Colon (tissue), 2 donors: ENCODE results near the gene CCDC138.

Experiments
- FAIRE-seq: peaks from 2 replicates; lab custom pipeline; 2012; peaks lifted over from hg19 to GRCh38; lab: Jason Lieb, UNC
- donor health status: control.
- donor health status: control.

CCDC138 gene

DNA sequence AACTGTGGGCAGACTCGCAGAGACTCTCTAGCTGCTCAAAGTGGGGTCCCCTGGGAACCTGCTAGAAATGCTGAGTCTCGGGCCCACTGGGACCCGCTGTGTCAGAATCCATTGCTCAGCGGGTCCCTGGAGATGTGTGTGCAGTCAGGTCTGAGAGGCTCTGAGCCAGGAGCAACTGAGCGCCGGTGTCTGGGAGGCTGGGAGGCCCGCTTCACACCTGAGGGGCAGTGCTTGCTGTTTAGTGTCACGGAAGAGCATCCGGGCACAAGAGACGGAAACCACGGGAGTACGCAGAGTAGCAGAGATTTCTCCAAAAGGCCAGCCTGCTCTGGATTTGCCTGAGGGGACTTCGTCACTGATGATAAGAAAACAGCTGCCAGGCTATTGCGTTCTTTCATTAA is 132.4 kb downstream of the CCDC138 start:
- FAIRE-seq = no peak

DNA sequence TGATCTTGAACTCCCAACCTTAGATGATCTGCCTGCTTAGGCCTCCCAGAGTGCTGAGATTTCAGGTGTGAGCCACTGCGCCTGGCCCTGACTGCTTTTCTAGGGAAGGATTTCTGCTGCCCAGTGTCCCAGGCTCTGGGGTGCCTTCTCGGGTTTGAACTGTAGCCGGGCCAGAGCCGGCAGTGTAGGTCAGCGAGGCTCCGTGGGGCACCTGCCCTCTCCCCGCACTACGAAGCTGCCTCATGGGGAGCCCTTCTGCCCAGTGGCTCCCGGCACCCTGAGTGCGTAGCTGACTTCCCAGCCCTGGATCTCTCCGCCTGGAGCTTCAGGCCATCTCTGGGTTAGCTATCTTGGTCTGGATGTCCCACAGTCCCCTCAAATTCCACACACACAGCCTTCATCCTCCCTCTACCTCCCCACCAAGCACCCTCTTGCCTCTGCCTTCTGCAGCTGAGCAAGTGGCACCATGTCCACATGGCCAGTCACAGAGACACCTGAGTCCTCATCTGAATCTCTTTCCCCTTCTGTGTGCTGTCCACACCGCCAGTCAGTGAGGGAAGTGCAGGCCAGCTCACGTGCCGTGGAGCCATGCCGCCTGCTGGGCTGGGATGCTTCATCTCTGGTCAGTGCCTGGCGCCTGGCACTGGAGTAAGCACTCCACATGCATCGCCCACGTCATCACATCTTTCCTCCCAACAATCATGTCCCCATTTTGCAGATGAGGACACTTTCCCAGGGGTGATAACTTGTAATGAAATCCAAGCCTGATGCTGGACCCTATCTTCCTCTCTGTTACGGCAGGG is 133.2 kb downstream of the CCDC138 start:
- no peak for FAIRE-seq

GRCh38 chr2:108920686-108921085 is 134.1 kb downstream of the CCDC138 start:
- no peak for FAIRE-seq

- FAIRE-seq = no peak
These were observed 134.8 kb downstream of the CCDC138 start for GRCh38 chr2:108921096-108922030.

GRCh38 chr2:108922141-108922915 is 135.8 kb downstream of the CCDC138 start:
- FAIRE-seq = no peak

GRCh38 chr2:108923019-108923700 is 136.6 kb downstream of the CCDC138 start:
- FAIRE-seq = no peak

- FAIRE-seq = no peak
These were observed 137.4 kb downstream of the CCDC138 start for GRCh38 chr2:108923736-108924579.

GRCh38 chr2:108924580-108925251 is 138.1 kb downstream of the CCDC138 start:
- FAIRE-seq = no peak

GRCh38 chr2:108925286-108925685 is 138.7 kb downstream of the CCDC138 start:
- FAIRE-seq = no peak

DNA sequence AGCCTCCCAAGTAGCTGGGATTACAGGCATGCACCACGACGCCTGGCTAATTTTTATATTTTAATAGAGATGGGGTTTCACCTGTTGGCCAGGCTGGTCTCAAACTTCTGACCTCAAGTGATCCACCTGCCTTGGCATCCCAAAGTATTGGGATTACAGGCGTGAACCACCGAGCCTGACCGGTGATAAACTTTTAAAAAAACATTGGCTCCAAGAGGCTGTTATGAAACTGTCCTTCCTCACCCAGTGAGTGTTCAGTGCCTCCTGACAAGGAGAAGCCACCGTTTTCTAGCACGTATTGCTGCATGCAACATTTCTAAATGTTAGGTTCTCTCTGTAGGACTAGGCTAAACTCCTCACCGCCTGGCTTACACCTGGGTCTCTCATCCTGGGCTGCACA is 139.2 kb downstream of the CCDC138 start:
- no peak for FAIRE-seq
